HCT116 (cell line): ENCODE measurements around the gene LRSAM1. TPM values are rescaled to one million over a fixed set of nuclear protein-coding genes. Genes with fewer than 3 reads are reported as not detected.

ENCODE experiments used
- ATAC-seq: fragments of 200-7000 bp; cut with Tn5 transposase; 2 replicates; pipeline ENCODE4 v1.9.1; 2020; ENCODE audit warnings: mild to moderate bottlenecking, moderate library complexity
- BruUV-seq: library from RNA; stranded (reverse); fragments of 400-500 nt; replicated peaks from 2 replicates; lab custom pipeline; 2021; lab: Mats Ljungman, UMichigan
- CTCF ChIA-PET: fragments of 300-600 bp; sonication (Branson Sonifier 250); formaldehyde crosslinking; loops from one replicate; lab custom pipeline; 2021; ENCODE audit warnings: antibody characterized with exemption; lab: Charles Lee
- POLR2A ChIA-PET: fragments of 300-600, 350-600 bp; sonication (Branson Sonifier 250); formaldehyde crosslinking; loops from one replicate; lab custom pipeline; 2021; ENCODE audit warnings: antibody characterized with exemption; lab: Charles Lee
- RAD21 ChIA-PET, 2 experiments: fragments of 300-600 bp; sonication (Branson Sonifier 250); formaldehyde crosslinking; loops; one replicate each; lab custom pipeline; 2023; ENCODE audit warnings: low total read pairs in 2 of 2; ENCODE audit not compliant: uncharacterized antibody in 2 of 2, unreplicated experiment in 2 of 2, low non-redundant PET in 1 of 2; lab: Charles Lee
- DNase-seq: peaks from one replicate; pipeline ENCODE4 v3.0.0-alpha.2; 2010; ENCODE audit warnings: low read depth, low spot score
- H2AFZ ChIP-seq: fragments of 200-600 bp; shearing (Covaris generic), sonication (generic); 2 replicates; pipeline ENCODE4 v1.6.1; 2017; ENCODE audit warnings: low read depth, mixed run types, mixed read lengths, antibody characterized with exemption, low read length; ENCODE audit not compliant: poor library complexity, severe bottlenecking
- H3K27ac ChIP-seq: 2 replicates; pipeline ENCODE4 v1.5.1; 2012; ENCODE audit warnings: low read depth, low read length
- H3K27me3 ChIP-seq: fragments of 200-600 bp; sonication (generic); 2 replicates; pipeline ENCODE4 v1.6.1; 2016; ENCODE audit warnings: mixed run types, low read length, mixed read lengths; ENCODE audit not compliant: insufficient read depth
- H3K36me3 ChIP-seq, 2 experiments: fragments of 200-500 bp in 1 of 2; fragments of 200-600 bp in 1 of 2; sonication (Bioruptor generic) in 1 of 2; sonication (generic) in 1 of 2; 2 replicates each; pipeline versions ENCODE4 v1.5.1 to v1.6.1; 2014 to 2016; ENCODE audit warnings: low read length in 2 of 2, inconsistent platforms in 1 of 2, mixed read lengths in 1 of 2, mixed run types in 1 of 2; ENCODE audit not compliant: insufficient read depth in 2 of 2, control insufficient read depth in 1 of 2
- H3K4me1 ChIP-seq, 2 experiments: fragments of 200-600 bp in 1 of 2; sonication (generic) in 1 of 2; 2 replicates each; pipeline versions ENCODE4 v1.5.1 to v1.6.1; 2012 to 2017; ENCODE audit warnings: low read length in 2 of 2, inconsistent platforms in 1 of 2, mild to moderate bottlenecking in 1 of 2, mixed read lengths in 1 of 2, mixed run types in 1 of 2, moderate library complexity in 1 of 2; ENCODE audit not compliant: insufficient read depth in 2 of 2, control insufficient read depth in 1 of 2
- H3K4me2 ChIP-seq: fragments of 200-600 bp; sonication (generic); 2 replicates; pipeline ENCODE4 v1.6.1; 2017; ENCODE audit warnings: mixed run types, low read length, mixed read lengths
- H3K4me3 ChIP-seq, 2 experiments: fragments of 200-600 bp in 1 of 2; sonication (generic) in 1 of 2; replicated peaks in 1 of 2; 2 replicates each; pipeline ENCODE4 v1.5.1; 2011 to 2016; ENCODE audit warnings: low read length in 2 of 2, control low read depth in 1 of 2, low read depth in 1 of 2, mild to moderate bottlenecking in 1 of 2, mixed read lengths in 1 of 2, mixed run types in 1 of 2
- H3K79me2 ChIP-seq: fragments of 200-600 bp; sonication (generic); 2 replicates; pipeline ENCODE4 v1.6.1; 2017; ENCODE audit warnings: mild to moderate bottlenecking, mixed run types, low read length, moderate library complexity, mixed read lengths; ENCODE audit not compliant: insufficient read depth
- H3K9ac ChIP-seq: fragments of 200-600 bp; sonication (generic); 2 replicates; pipeline ENCODE4 v1.6.1; 2016; ENCODE audit warnings: low read length, mixed read lengths
- H3K9me2 ChIP-seq: fragments of 200-600 bp; sonication (generic), shearing (Covaris generic); 2 replicates; pipeline ENCODE4 v1.6.1; 2017; ENCODE audit warnings: mixed run types, mild to moderate bottlenecking, moderate library complexity; ENCODE audit not compliant: insufficient read depth
- H3K9me3 ChIP-seq, 2 experiments: fragments of 200-500 bp in 1 of 2; fragments of 200-600 bp in 1 of 2; sonication (Bioruptor generic) in 1 of 2; sonication (generic) in 1 of 2; 2 replicates each; pipeline ENCODE4 v1.6.1; 2014 to 2017; ENCODE audit warnings: low read length in 2 of 2, mixed read lengths in 2 of 2, inconsistent platforms in 1 of 2, low read depth in 1 of 2, mild to moderate bottlenecking in 1 of 2, mixed run types in 1 of 2, moderate library complexity in 1 of 2; ENCODE audit not compliant: control insufficient read depth in 1 of 2, insufficient read depth in 1 of 2
- H4K20me1 ChIP-seq: fragments of 200-600 bp; sonication (generic), shearing (Covaris generic); 2 replicates; pipeline ENCODE4 v1.6.1; 2017; ENCODE audit warnings: mixed run types, mild to moderate bottlenecking, moderate library complexity; ENCODE audit not compliant: insufficient read depth
- ATF3 ChIP-seq: IDR thresholded peaks from 2 replicates; pipeline ENCODE4 v1.6.1; 2012
- CEBPB ChIP-seq: IDR thresholded peaks from 2 replicates; pipeline ENCODE4 v1.6.1; 2012; ENCODE audit warnings: low read depth
- EGR1 ChIP-seq: IDR thresholded peaks from 2 replicates; pipeline ENCODE4 v1.6.1; 2012; ENCODE audit warnings: low read depth
- ELF1 ChIP-seq: IDR thresholded peaks from 2 replicates; pipeline ENCODE4 v1.6.1; 2012; ENCODE audit warnings: low read depth, borderline replicate concordance
- EZH2 ChIP-seq: fragments of 200-600 bp; sonication (generic); IDR thresholded peaks from 2 replicates; pipeline ENCODE4 v1.6.1; 2017; ENCODE audit warnings: antibody characterized with exemption, mixed run types
- EZH2phosphoT487 ChIP-seq: fragments of 200-600 bp; IDR thresholded peaks from 2 replicates; pipeline ENCODE4 v1.6.1; 2018; ENCODE audit warnings: antibody characterized with exemption, borderline replicate concordance
- FOSL1 ChIP-seq: IDR thresholded peaks from 2 replicates; pipeline ENCODE4 v1.6.1; 2012; ENCODE audit warnings: low read depth
- POLR2AphosphoS5 ChIP-seq: IDR thresholded peaks from 2 replicates; pipeline ENCODE4 v1.6.1; 2011; ENCODE audit warnings: mild to moderate bottlenecking, low read depth, low read length, moderate library complexity
- SIN3A ChIP-seq: IDR thresholded peaks from 2 replicates; pipeline ENCODE4 v1.6.1; 2012; ENCODE audit warnings: low read depth
- SP1 ChIP-seq: IDR thresholded peaks from 2 replicates; pipeline ENCODE4 v1.6.1; 2012; ENCODE audit warnings: low read depth
- SRF ChIP-seq: IDR thresholded peaks from 2 replicates; pipeline ENCODE4 v1.6.1; 2012; ENCODE audit warnings: low read depth
- YY1 ChIP-seq: IDR thresholded peaks from 2 replicates; pipeline ENCODE4 v1.6.1; 2011; ENCODE audit warnings: low read length, low read depth, moderate library complexity, mild to moderate bottlenecking; ENCODE audit not compliant: insufficient replicate concordance; ENCODE audit errors: extremely low read depth
- ZFX ChIP-seq: fragments of 450-650 bp; IDR thresholded peaks from 2 replicates; pipeline ENCODE4 v1.6.1; 2017
- ZNF274 ChIP-seq: fragments of 200-500 bp; sonication (Bioruptor generic); IDR thresholded peaks from 2 replicates; pipeline ENCODE4 v1.6.1; 2014; ENCODE audit warnings: mild to moderate bottlenecking, low read depth, low read length, inconsistent platforms
- intact Hi-C: fragments of 100-400 bp; cut with micrococcal nuclease; formaldehyde crosslinking; loops from 2 replicates; pipeline ENCODE4 v1.10.0; 2022
- total RNA-seq: library from RNA; stranded (reverse); gene quantifications from one replicate; pipeline ENCODE4 v1.2.1, GENCODE V29; 2021; ENCODE audit not compliant: unreplicated experiment

LRSAM1 gene
- total RNA-seq, 1 experiment from 2014 or later: 25.9 TPM

DNA sequence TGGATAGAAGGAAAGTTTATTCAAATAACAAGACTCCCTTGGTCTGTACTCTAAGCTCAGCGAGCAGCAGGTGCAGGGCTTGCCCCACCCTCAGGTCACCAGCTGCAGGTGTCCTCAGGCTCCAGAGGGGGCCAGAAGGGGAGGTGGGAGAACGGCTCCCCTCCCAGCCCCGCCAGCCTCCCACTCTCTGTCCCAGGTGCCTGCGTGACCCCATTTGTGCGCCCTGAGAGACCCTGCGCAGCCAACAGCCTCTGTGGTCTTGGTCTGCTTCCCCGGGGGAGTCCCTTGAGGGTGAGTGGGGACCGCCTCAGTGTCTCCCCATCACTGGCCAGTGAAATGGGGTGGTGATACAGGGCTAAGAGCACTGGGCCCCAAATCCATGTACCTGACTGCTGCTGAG is 98.4 kb downstream of the LRSAM1 start:
- Histone ChIP-seq H2AFZ (no peak overlapping the region), H3K9ac (no peak overlapping the region), H4K20me1 (no peaks in the 10 kb centered on the region), H3K4me3 (no peak overlapping the region), H3K4me2 (no peak overlapping the region), H3K4me1 (peaks cover 11 to 59% of the 10 kb centered on the region in 2 experiments), H3K9me3 (no peaks in the 10 kb centered on the region), H3K9me2 (no peaks in the 10 kb centered on the region), H3K36me3 (peaks cover 0 to 15% of the 10 kb centered on the region in 2 experiments; a peak in 1 of 4 replicates)
- POLR2A ChIA-PET: no interaction called here
- intact Hi-C loops: no loop called here
- TF ChIP-seq ZFX (no peak), FOSL1 (no peak), CEBPB (no peak), EGR1 (no peak), SIN3A (no peak), YY1 (no peak), SRF (no peak), ZNF274 (no peak), ELF1 (no peak)
- TF ChIP-seq, all 23 proteins: peak for 0
- H3K27me3 ChIP-seq: no peaks in the 10 kb centered on the region
- CTCF ChIA-PET: no interaction called here
- no TSS peak for BruUV-seq
- ATAC-seq: no peak
- DNase-seq: no peak
- peaks cover 96% of the 10 kb centered on the region for H3K79me2 ChIP-seq
- no peak overlapping the region for H3K27ac ChIP-seq
- RAD21 ChIA-PET: no interaction called here

- no peaks in the 10 kb centered on the region for H4K20me1 ChIP-seq
- H3K27me3 ChIP-seq: no peaks in the 10 kb centered on the region
- POLR2A ChIA-PET: no interaction called here
- H3K4me2 ChIP-seq: no peak overlapping the region
- H3K79me2 ChIP-seq: peaks cover 96% of the 10 kb centered on the region
- no peak for DNase-seq
- H3K4me3 ChIP-seq: no peak overlapping the region
- no peak overlapping the region for H3K9ac ChIP-seq
- no peaks in the 10 kb centered on the region for H3K9me3 ChIP-seq
- no peaks in the 10 kb centered on the region for H3K9me2 ChIP-seq
- CTCF ChIA-PET: no interaction called here
- H3K36me3 ChIP-seq: peaks cover 0 to 19% of the 10 kb centered on the region in 2 experiments; a peak in 1 of 4 replicates
- H2AFZ ChIP-seq: no peak overlapping the region
- H3K27ac ChIP-seq: no peak overlapping the region
- TF ChIP-seq FOSL1 (no peak), SIN3A (no peak), SRF (no peak), POLR2AphosphoS5 (no peak), ATF3 (no peak), ZFX (no peak), EZH2phosphoT487 (no peak), CEBPB (no peak), EZH2 (no peak), SP1 (no peak)
- RAD21 ChIA-PET: no interaction called here
- no TSS peak for BruUV-seq
- ATAC-seq: no peak
- peaks cover 13 to 59% of the 10 kb centered on the region in 2 experiments for H3K4me1 ChIP-seq
- intact Hi-C loops: no loop called here
Observed at GRCh38 chr9:127550282-127550681, 99.0 kb downstream of the LRSAM1 start.
